Stimulated activated CD8-positive, alpha-beta memory T cell treated with anti-CD3 and anti-CD28 coated beads, Interleukin-12 subunit alpha, Interleukin-12 subunit beta, amount 100 ng/mL, for 4 hours (primary cell): ENCODE results near the gene MDGA2.
"Not testable (repeated sequence)": the region's sequence is repeated elsewhere in the genome, so short reads cannot be mapped to it uniquely, and the experiment has no call there.

Experiments used
- DNase-seq: peaks from one replicate; pipeline ENCODE4 v3.0.0-alpha.2; 2020; ENCODE audit warnings: low read depth

MDGA2 gene

DNA sequence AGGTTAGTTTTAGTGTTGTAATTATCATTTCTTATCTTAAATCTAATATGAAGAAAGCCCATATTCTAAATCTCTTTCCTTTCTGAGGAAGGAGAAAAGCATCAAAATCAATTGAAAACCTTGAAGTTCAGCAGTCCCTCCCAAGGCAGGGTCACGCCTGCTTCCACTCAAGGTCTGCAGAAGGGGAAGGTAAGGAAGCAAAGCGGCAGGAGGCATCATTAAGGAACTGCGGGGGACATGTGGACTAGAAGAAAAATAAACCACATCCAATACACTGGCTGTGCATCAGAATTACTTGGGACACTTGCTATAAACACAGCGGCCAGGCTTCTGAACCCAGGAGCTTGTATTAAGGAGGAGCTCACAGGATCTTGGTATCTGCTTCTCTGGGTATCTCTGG lies 759.9 kb downstream of the MDGA2 start:
- DNase-seq, result not testable (repeated sequence)

DNA sequence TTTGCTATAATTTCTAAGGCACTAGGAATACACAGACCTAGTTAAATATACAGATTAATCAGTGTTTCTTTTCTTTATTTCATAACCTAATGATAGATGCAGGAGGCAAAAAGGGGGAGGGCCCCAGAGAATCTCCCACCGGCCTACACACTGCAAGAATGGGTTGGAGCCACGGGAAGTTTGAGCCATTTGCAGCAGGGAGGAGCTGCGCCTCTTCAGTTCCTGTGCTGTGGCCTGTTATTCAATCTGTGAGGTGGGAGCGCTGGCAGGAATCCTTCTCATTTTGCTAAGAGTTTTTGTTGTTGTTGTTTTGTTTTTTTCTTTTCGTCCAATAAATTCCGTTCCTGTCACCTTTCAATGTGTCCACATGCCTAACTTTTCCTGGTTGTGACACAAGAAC lies 772.6 kb downstream of the MDGA2 start:
- no peak for DNase-seq

DNA sequence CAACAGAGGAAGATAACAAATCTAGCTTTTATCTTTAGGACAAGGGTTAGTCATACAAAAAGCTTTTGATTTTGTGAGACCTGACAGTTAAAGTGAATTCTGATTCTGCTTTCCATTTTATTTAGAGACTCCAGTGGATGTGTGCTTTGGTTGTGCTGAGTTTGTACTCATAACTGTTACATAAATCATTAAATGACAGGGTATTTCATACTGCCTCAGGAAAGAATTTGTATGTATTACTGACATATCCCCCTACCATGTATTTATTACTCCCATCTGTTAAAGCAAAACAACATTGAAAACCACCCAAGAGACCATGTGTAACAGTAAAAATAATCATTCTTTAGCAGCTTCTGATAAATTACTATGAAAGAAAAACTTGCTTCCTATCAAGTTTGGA lies 780.9 kb downstream of the MDGA2 start:
- DNase-seq, result no peak

DNA sequence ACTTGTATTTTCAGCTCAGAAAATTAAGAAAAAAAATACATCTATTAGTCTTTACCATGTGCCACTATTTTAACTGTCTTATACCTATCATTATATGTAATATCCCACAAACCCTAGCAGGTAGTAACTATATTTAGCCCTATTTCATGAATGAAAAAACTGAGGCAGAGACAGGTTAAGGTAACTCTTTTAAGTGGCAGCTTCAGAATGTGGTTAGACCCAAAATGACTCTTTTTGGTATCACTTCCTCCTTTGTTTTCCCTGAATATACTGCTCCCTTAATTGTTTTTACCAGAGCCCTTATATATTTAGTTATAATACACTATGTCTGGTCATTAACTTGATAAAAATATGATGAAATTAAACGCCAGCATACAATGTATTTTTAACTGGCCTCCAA lies 788.3 kb downstream of the MDGA2 start:
- DNase-seq, result no peak

DNA sequence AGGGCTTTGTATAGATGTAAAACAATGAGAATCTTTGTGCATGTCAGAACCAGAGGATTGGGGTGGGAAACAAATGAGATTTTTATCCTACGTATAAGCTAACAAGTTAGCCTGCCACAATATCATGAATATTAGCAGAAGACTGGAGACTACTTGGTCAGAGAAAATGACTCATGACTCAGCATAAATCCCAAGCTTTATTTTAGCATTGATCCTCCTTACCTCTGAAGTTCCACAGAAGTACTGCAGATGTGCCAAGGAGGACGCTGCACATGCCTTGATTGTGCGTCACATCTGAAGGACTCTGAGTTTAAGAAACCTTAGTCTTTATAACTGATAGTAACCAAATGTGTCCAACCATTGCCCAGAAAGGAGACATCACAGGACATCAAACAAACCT lies 789.8 kb downstream of the MDGA2 start:
- no peak for DNase-seq

DNA sequence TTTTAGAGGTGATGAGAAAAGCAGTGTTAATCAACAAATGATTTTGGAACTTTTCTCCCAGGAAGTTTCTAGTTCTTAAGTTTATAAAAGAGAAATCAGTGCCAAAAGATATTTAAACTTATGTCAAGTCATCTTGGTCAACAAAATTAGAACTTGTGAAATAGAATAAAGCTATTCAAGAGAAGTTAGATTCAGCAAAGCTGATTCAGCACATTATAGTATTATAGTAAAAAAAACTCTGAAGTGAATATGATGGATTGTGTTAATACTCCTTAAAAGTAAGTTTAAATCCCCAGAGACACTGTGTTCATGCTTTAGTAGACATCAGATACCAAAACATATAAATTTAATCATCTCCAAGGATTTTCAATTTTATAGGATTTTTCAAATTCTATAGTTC lies 813.7 kb downstream of the MDGA2 start:
- no peak for DNase-seq

DNA sequence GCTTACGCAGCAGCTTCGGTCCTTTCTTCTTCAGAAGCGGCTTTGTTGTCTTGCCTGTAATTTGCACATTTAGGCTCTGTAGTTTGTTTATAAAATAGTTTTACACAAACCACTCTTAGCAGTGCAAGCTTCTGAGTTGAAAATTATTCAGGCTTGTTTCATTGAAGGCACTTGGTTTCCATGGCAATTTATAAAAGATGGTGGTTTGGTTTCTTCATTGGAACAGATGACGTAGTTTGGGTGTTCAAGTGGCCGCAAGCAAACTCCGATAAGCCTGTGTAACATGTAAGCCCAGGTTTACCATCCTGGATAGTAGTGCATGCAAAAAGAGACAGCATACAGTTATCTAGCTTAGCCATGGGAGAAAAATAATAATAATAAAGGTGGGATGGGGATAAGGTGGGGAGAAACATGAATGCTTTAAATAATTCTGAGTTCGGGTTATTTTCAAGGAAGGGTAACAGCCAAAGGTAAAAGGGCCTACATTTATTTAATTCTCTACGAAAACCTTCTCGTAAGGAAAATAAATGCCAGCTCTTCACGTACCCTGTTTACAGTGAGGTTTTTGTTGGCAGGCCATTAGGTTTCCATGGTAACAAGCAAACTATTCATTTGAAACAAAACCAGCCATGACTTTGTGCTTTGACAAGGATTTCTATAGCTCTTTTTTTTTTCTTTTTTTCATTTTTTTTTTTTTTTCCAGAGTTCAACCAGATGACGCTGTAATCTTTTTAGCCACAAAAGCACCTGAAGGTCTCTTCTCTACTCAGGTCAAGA lies 834.3 kb downstream of the MDGA2 start:
- DNase-seq, result no peak

DNA sequence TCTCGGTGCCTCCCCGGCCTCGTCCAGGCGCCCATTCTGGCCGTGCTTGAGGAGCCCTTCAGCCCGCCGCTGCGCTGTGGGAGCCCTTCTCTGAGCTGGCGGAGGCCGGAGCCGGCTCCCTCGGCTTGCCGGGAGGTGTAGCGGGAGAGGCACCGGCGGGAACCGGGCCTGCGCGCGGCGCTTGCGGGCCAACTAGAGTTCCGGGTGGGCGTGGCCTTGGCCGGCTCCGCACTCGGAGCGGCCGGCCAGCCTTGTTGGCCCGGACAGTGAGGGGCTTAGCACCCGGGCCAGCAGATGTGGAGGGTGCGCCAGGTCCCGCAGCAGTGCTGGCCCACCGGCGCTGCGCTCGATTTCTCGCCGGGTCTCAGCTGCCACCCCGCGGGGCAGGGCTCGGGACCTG lies 855.1 kb downstream of the MDGA2 start:
- no peak for DNase-seq

DNA sequence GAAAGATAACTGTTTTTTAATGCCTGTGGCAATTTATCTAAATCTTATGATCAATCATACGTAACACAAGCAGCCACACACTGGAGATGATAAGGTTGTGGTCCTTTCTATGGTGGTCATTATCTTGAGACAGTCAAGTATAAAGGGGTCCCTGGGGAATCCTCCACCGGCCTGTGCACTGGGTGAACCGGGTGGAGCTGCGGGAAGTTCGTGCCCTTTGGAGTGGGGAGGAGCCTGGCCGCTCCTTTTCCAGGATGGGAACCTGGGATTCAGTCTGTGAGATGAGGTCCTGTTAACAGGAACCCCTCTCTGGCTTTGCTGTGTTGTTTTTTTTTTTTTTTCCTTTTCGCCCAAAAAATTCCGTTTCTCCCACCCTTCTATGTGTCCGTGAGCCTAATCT lies 856.3 kb downstream of the MDGA2 start:
- DNase-seq, result no peak

DNA sequence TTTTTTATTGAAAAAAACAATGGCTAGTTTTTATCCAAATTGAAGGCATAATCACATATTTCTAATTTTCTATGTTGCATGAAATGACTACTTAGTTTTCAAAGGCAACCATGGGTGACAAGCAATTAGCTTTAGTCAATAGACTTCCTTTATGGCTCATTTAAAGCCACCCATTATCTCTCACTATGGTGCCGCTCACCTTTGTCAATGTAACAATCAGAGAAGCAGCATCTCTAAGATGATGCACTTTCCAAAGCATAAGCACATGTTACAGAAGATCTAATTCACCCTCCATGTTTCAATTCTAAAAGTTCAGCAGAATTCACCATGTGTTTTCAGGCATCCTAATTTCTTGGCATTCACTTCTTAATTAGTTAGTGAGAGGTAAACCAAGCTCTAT lies 857.3 kb downstream of the MDGA2 start:
- no peak for DNase-seq

DNA sequence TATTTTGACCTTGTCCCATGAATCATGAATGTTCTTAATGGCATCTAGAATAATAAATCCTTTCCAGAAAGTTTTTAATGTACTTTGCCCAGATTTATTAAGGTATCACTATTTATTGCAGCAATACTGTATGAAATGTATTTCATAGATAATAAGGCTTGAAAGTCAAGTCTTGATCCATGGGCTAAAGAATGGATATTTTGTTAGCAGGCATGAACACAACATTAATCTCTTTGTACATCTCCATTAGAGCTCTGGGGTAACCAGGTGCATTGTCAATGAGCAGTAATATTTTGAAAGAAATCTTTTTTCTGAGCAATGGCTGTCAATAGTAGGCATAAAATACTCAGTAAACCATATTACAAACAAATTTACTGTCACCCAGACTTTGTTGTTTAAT lies 882.3 kb downstream of the MDGA2 start:
- DNase-seq, result no peak
